ENCODE data around the gene ASIC3. TPM values are rescaled to one million over a fixed set of nuclear protein-coding genes. Genes with fewer than 3 reads are reported as not detected.
A peak's percentile ranks its signal among the peaks of the same experiment; 100 is the strongest.

Gene ASIC3
- total and polyA plus RNA-seq, 7 experiments from 2014 or later = 6.7 to 17.7 (median 13.7) TPM; not detected in 2

DNA sequence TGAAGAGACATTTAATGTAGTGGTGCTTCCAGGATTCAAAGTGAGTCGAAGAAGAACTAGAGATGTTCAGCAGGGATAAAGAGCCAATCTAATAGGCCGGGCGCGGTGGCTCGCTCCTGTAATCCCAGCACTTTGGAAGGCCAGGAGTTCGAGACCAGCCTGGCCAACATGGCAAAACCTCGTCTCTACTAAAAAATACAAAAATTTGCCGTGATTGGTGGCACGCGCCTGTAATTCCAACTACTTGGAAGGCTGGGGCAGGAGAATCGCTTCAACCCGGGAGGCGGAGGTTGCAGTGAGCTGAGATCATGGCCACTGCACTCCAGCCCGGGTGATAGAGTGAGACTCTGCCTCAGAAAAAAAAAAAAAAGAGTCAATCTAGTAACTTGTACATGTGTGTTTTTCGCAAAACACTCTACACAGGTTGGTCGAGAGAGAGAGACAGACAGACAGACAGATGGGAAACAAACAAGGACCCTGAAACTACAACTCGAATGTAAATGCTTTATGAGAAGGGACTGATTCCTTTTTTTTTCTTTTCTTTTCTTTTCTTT is 19.3 kb upstream of the ASIC3 start:
- intact Hi-C loops (cut with micrococcal nuclease) = loop anchor here (1.0 to 10.0 kb wide), 14 partner anchors 11 to 1902 kb away; partner anchors contain the start of genes ABCF2 (in 2 of the 2), FASTK (in 2 of the 2), NUB1 (in 2 of the 2) and ACTR3C (in 1 of the 2)
- POLR2A ChIA-PET = interaction anchor here (0.6 to 1.8 kb wide), 15 partner anchors 11 to 79 kb away, joined by 3 to 28 read pairs (median 7); partner anchors contain the start of genes CDK5, FASTK, SLC4A2 and TMUB1

GRCh38 chr7:151031011-151031410 is 17.3 kb upstream of the ASIC3 start:
- DNase-seq (no peak), ATAC-seq (no peak)
- Histone ChIP-seq H3K36me3 (ENCODE audit: control insufficient read depth in 2 of 3, insufficient read depth in 3 of 3, low read length in 3 of 3) (peaks cover 0 to 46% (median 12%) of the 10 kb centered on the region in 3 experiments), H3K4me3 (ENCODE audit: low read length) (no peak overlapping the region), H3K4me1 (ENCODE audit: control insufficient read depth in 2 of 2, insufficient read depth in 2 of 2, low read length in 2 of 2) (peaks cover 6% of the 10 kb centered on the region in 2 donors), H3K9me3 (ENCODE audit: control insufficient read depth in 2 of 3, low read length in 3 of 3) (no peaks in the 10 kb centered on the region), H3K27me3 (ENCODE audit: control insufficient read depth in 2 of 2, insufficient read depth in 2 of 2, low read length in 2 of 2) (no peaks in the 10 kb centered on the region), H3K27ac (ENCODE audit: low read depth, low read length) (no peak overlapping the region)
- Mint-ChIP-seq H3K4me1 (peaks cover 20 to 40% (median 29%) of the 10 kb centered on the region in 7 donors), H3K4me3 (peak overlapping the region in 1 of 10 donors; percentile 19), H3K27me3 (peaks cover 0 to 4% (median 0%) of the 10 kb centered on the region in 5 donors), H3K36me3 (peaks cover 0 to 11% (median 0%) of the 10 kb centered on the region in 5 donors), H3K9me3 (no peaks in the 10 kb centered on the region), H3K27ac (peak overlapping the region in 2 of 9 donors; percentile 23 to 58)
- intact Hi-C loops (cut with micrococcal nuclease) = no loop called here
- ChIA-PET POLR2A (interaction anchor here (1.2 kb wide), 1 partner anchor 52 kb away, joined by 3 read pairs; the partner anchor contains the start of gene TMUB1), CTCF (interaction anchor here (0.6 kb wide), 2 partner anchors 17 to 624 kb away, joined by 3 read pairs; no protein-coding TSS in a partner anchor)

More for the DNA sequence above, 19.3 kb upstream of the ASIC3 start:
- Histone ChIP-seq H3K27ac (ENCODE audit: low read depth, low read length) (peak overlapping the region; percentile 94), H3K4me1 (ENCODE audit: control insufficient read depth in 2 of 2, insufficient read depth in 2 of 2, low read length in 2 of 2) (peaks cover 6% of the 10 kb centered on the region in 2 donors), H3K9me3 (ENCODE audit: control insufficient read depth in 2 of 3, low read length in 3 of 3) (no peaks in the 10 kb centered on the region), H3K27me3 (ENCODE audit: control insufficient read depth in 2 of 2, insufficient read depth in 2 of 2, low read length in 2 of 2) (no peaks in the 10 kb centered on the region), H3K4me3 (ENCODE audit: low read length) (peak overlapping the region; percentile 78), H3K36me3 (ENCODE audit: control insufficient read depth in 2 of 3, insufficient read depth in 3 of 3, low read length in 3 of 3) (peaks cover 0 to 26% (median 0%) of the 10 kb centered on the region in 3 experiments)
- ATAC-seq (no peak), DNase-seq (no peak)
- peaks cover 0 to 6% (median 0%) of the 10 kb centered on the region in 5 donors for H3K27me3 Mint-ChIP-seq
- H3K9me3 Mint-ChIP-seq = no peaks in the 10 kb centered on the region
- CTCF ChIA-PET = interaction anchor here (0.6 to 2.1 kb wide), 9 partner anchors 10 to 80 kb away, joined by 3 to 12 read pairs (median 4); no protein-coding TSS in a partner anchor
- peak overlapping the region; percentile 95 to 100 (median 99) for H3K27ac Mint-ChIP-seq
- peak overlapping the region; percentile 83 to 98 (median 92) for H3K4me3 Mint-ChIP-seq
- H3K36me3 Mint-ChIP-seq = peaks cover 0 to 11% (median 0%) of the 10 kb centered on the region in 5 donors
- peaks cover 20 to 40% (median 29%) of the 10 kb centered on the region in 7 donors for H3K4me1 Mint-ChIP-seq

- H3K4me1 ChIP-seq (ENCODE audit: control insufficient read depth in 2 of 2, insufficient read depth in 2 of 2, low read length in 2 of 2) = peaks cover 6% of the 10 kb centered on the region in 2 donors
- ChIA-PET CTCF (interaction anchor here (0.7 to 1.3 kb wide), 3 partner anchors 19 to 88 kb away, joined by 3 to 5 read pairs (median 3); no protein-coding TSS in a partner anchor), POLR2A (interaction anchor here (0.9 kb wide), 1 partner anchor 23 kb away, joined by 3 read pairs; no protein-coding TSS in a partner anchor)
- H3K27ac Mint-ChIP-seq = peak overlapping the region in 1 of 9 donors; percentile 23
- DNase-seq (no peak), ATAC-seq (no peak)
- no peaks in the 10 kb centered on the region for H3K9me3 Mint-ChIP-seq
- peaks cover 13 to 28% (median 19%) of the 10 kb centered on the region in 7 donors for H3K4me1 Mint-ChIP-seq
- H3K36me3 ChIP-seq (ENCODE audit: control insufficient read depth in 2 of 3, insufficient read depth in 3 of 3, low read length in 3 of 3) = peaks cover 0 to 67% (median 12%) of the 10 kb centered on the region in 3 experiments
- H3K27me3 Mint-ChIP-seq = peaks cover 0 to under 1% (median 0%) of the 10 kb centered on the region in 5 donors
- intact Hi-C loops (cut with micrococcal nuclease) = no loop called here
- H3K36me3 Mint-ChIP-seq = peaks cover 0 to 17% (median 0%) of the 10 kb centered on the region in 5 donors
- no peaks in the 10 kb centered on the region for H3K27me3 ChIP-seq (ENCODE audit: control insufficient read depth in 2 of 2, insufficient read depth in 2 of 2, low read length in 2 of 2)
- no peak overlapping the region for H3K4me3 Mint-ChIP-seq
- no peaks in the 10 kb centered on the region for H3K9me3 ChIP-seq (ENCODE audit: control insufficient read depth in 2 of 3, low read length in 3 of 3)
- H3K4me3 ChIP-seq (ENCODE audit: low read length) = no peak overlapping the region
- no peak overlapping the region for H3K27ac ChIP-seq (ENCODE audit: low read depth, low read length)
Measured at GRCh38 chr7:151032936-151033863, 15.1 kb upstream of the ASIC3 start.

DNA sequence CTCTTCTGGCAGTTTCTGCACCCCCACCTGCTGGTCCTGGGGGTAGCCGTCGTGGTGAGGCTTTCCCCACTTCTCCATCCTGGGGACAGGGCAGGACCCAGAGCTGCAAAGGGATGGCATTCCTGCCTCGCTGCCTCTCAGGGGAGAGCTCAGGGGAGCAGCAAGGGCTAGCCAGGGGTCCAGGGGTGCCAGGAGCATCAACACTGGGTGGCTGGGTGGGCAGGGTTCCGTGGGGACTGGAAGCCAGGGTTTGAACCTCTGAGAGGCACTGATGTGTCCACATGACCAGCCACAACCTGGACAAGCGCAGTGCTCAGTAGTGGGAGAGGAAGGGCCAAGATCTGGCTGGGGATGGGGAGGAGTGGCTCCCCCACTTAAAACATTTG is 14.5 kb upstream of the ASIC3 start:
- CTCF ChIA-PET = interaction anchor here (0.8 to 1.3 kb wide), 2 partner anchors 19 to 77 kb away, joined by 3 to 5 read pairs; no protein-coding TSS in a partner anchor
- no peaks in the 10 kb centered on the region for H3K9me3 Mint-ChIP-seq
- no peak overlapping the region for H3K4me3 ChIP-seq (ENCODE audit: low read length)
- H3K9me3 ChIP-seq (ENCODE audit: control insufficient read depth in 2 of 3, low read length in 3 of 3) = no peaks in the 10 kb centered on the region
- no peaks in the 10 kb centered on the region for H3K27me3 Mint-ChIP-seq
- DNase-seq (no peak), ATAC-seq (no peak)
- H3K4me1 ChIP-seq (ENCODE audit: control insufficient read depth in 2 of 2, insufficient read depth in 2 of 2, low read length in 2 of 2) = peaks cover 3% of the 10 kb centered on the region in 2 donors
- peaks cover 0 to 17% (median 0%) of the 10 kb centered on the region in 5 donors for H3K36me3 Mint-ChIP-seq
- peak overlapping the region in 1 of 9 donors; percentile 23 for H3K27ac Mint-ChIP-seq
- H3K36me3 ChIP-seq (ENCODE audit: control insufficient read depth in 2 of 3, insufficient read depth in 3 of 3, low read length in 3 of 3) = peaks cover 0 to 69% (median 12%) of the 10 kb centered on the region in 3 experiments
- peaks cover 9 to 21% (median 17%) of the 10 kb centered on the region in 7 donors for H3K4me1 Mint-ChIP-seq
- no peak overlapping the region for H3K4me3 Mint-ChIP-seq
- H3K27ac ChIP-seq (ENCODE audit: low read depth, low read length) = no peak overlapping the region
- intact Hi-C loops (cut with micrococcal nuclease) = no loop called here
- H3K27me3 ChIP-seq (ENCODE audit: control insufficient read depth in 2 of 2, insufficient read depth in 2 of 2, low read length in 2 of 2) = no peaks in the 10 kb centered on the region
- POLR2A ChIA-PET = no interaction called here

DNA sequence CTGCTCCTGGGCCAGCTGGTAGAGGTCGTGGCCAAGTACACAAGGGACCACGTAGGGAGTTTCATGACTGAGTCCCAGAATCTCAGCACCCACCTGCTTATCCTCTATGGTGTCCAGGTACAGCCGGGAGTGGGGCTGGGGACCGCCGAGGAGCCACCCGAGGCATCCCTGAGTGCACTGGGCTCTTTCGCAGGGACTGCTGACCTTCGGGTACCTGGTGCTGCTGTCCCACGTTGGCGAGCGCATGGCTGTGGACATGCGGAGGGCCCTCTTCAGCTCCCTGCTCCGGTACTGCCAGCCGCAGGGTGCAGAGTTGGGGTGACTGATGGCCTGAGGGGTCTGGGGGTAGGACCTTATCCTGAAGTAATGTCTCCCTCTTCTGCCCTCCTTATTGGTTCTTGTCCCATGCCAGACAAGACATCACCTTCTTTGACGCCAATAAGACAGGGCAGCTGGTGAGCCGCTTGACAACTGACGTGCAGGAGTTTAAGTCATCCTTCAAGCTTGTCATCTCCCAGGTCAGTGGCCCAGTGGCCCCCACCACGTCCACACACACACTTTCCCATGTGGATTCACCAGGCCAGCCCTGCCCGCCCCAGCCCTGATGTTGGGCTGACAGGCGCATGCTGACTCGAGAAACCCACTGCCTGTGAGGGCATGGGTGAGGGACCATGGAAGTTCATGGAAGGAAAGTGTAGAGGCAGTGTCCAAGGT is 13.9 kb upstream of the ASIC3 start:
- Histone ChIP-seq H3K27ac (ENCODE audit: low read depth, low read length) (no peak overlapping the region), H3K4me1 (ENCODE audit: control insufficient read depth in 2 of 2, insufficient read depth in 2 of 2, low read length in 2 of 2) (no peaks in the 10 kb centered on the region), H3K9me3 (ENCODE audit: control insufficient read depth in 2 of 3, low read length in 3 of 3) (no peaks in the 10 kb centered on the region), H3K4me3 (ENCODE audit: low read length) (no peak overlapping the region), H3K27me3 (ENCODE audit: control insufficient read depth in 2 of 2, insufficient read depth in 2 of 2, low read length in 2 of 2) (no peaks in the 10 kb centered on the region), H3K36me3 (ENCODE audit: control insufficient read depth in 2 of 3, insufficient read depth in 3 of 3, low read length in 3 of 3) (peaks cover 0 to 69% (median 12%) of the 10 kb centered on the region in 3 experiments)
- DNase-seq (no peak), ATAC-seq (no peak)
- ChIA-PET CTCF (interaction anchor here (0.8 kb wide), 1 partner anchor 20 kb away, joined by 3 read pairs; no protein-coding TSS in a partner anchor), POLR2A (no interaction called here)
- H3K4me3 Mint-ChIP-seq = no peak overlapping the region
- intact Hi-C loops (cut with micrococcal nuclease) = no loop called here
- no peaks in the 10 kb centered on the region for H3K27me3 Mint-ChIP-seq
- H3K4me1 Mint-ChIP-seq = peaks cover 5 to 19% (median 14%) of the 10 kb centered on the region in 7 donors
- no peaks in the 10 kb centered on the region for H3K9me3 Mint-ChIP-seq
- H3K27ac Mint-ChIP-seq = no peak overlapping the region
- peaks cover 0 to 17% (median 0%) of the 10 kb centered on the region in 5 donors for H3K36me3 Mint-ChIP-seq
